HG03045 (cell line): ENCODE measurements around the gene CNNM4.

Experiments
- ATAC-seq: cut with Tn5 transposase; IDR thresholded peaks from one replicate; pipeline ENCODE4 v1.9.1; 2021; ENCODE audit warnings: mild to moderate bottlenecking, moderate library complexity; ENCODE audit not compliant: unreplicated experiment

The CNNM4 gene

GRCh38 chr2:96828436-96828835 is 67.7 kb downstream of the CNNM4 start:
- ATAC-seq, result no peak

GRCh38 chr2:96828874-96829273 is 68.2 kb downstream of the CNNM4 start:
- ATAC-seq, result no peak

GRCh38 chr2:96830044-96830562 is 69.4 kb downstream of the CNNM4 start:
- no peak for ATAC-seq

- ATAC-seq, result no peak
Observed at GRCh38 chr2:96831679-96832078, 71.0 kb downstream of the CNNM4 start.

GRCh38 chr2:96832408-96832753 is 71.7 kb downstream of the CNNM4 start:
- ATAC-seq, result no peak

- ATAC-seq, result no peak
Observed at GRCh38 chr2:96832754-96833507, 72.2 kb downstream of the CNNM4 start.

GRCh38 chr2:96835830-96836229 is 75.1 kb downstream of the CNNM4 start:
- ATAC-seq, result no peak

GRCh38 chr2:96837575-96837974 is 76.9 kb downstream of the CNNM4 start:
- no peak for ATAC-seq

- ATAC-seq, result no peak
Observed at GRCh38 chr2:96838345-96839292, 77.9 kb downstream of the CNNM4 start.

GRCh38 chr2:96839293-96839874 is 78.7 kb downstream of the CNNM4 start:
- ATAC-seq, result peak; percentile 67

GRCh38 chr2:96839875-96840850 is 79.5 kb downstream of the CNNM4 start:
- no peak for ATAC-seq

- ATAC-seq, result no peak
Observed at GRCh38 chr2:96841701-96842495, 81.2 kb downstream of the CNNM4 start.

- ATAC-seq, result no peak
Observed at GRCh38 chr2:96842600-96842999, 81.9 kb downstream of the CNNM4 start.

- no peak for ATAC-seq
Observed at GRCh38 chr2:96843538-96844268, 83.0 kb downstream of the CNNM4 start, which contains the start of gene ANKRD23. Gene ANKRD23, minus strand, starts transcription at chr2:96844021. Its CDS starts 29 bp downstream, at chr2:96843992.

GRCh38 chr2:96844405-96844808 is 83.7 kb downstream of the CNNM4 start:
- no peak for ATAC-seq

- ATAC-seq, result no peak
Observed at GRCh38 chr2:96846825-96847224, 86.1 kb downstream of the CNNM4 start.

- no peak for ATAC-seq
Observed at GRCh38 chr2:96847586-96847985, 86.9 kb downstream of the CNNM4 start.

GRCh38 chr2:96848264-96848663 is 87.6 kb downstream of the CNNM4 start:
- ATAC-seq, result no peak

- ATAC-seq, result no peak
Observed at GRCh38 chr2:96852667-96853066, 92.0 kb downstream of the CNNM4 start.
